Fibroblast of mammary gland (primary cell): ENCODE data around the gene CLK3.
"Not testable (repeated sequence)": the region's sequence is repeated elsewhere in the genome, so short reads cannot be mapped to it uniquely, and the experiment has no call there.

ENCODE experiments used
- DNase-seq: peaks from one replicate; pipeline ENCODE4 v3.0.0-alpha.2; 2010; ENCODE audit warnings: low read depth
- H3K4me3 ChIP-seq: 2 replicates; pipeline ENCODE4 v1.5.1; 2011; ENCODE audit warnings: low read depth, mild to moderate bottlenecking, low read length, moderate library complexity; ENCODE audit not compliant: control insufficient read depth
- TF ChIP-seq, protein P1 (sequence below): conservative IDR thresholded peaks from 2 replicates; pipeline ENCODE4 v1.5.1; 2011; ENCODE audit warnings: low read depth, low read length, inconsistent platforms; ENCODE audit not compliant: control insufficient read depth, insufficient read depth

The CLK3 gene

DNA sequence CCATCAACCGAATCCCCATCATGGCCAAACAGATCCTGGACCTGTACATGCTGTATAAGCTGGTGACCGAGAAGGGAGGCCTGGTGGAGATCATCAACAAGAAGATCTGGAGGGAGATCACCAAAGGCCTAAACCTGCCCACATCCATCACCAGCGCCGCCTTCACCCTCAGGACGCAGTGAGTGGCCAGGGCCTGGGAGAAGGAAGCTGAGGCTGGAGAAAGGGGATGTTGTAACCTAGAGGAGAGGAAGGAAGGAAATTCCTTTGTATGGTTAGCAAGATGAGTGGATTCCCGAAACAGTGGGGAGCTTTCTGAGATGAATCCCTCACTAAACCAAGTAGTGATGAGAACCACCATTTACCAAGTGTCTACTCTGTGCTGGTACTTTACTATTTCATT, 25.8 kb upstream of the CLK3 start:
- no peak overlapping the region for H3K4me3 ChIP-seq
- TF ChIP-seq, protein P1, sequence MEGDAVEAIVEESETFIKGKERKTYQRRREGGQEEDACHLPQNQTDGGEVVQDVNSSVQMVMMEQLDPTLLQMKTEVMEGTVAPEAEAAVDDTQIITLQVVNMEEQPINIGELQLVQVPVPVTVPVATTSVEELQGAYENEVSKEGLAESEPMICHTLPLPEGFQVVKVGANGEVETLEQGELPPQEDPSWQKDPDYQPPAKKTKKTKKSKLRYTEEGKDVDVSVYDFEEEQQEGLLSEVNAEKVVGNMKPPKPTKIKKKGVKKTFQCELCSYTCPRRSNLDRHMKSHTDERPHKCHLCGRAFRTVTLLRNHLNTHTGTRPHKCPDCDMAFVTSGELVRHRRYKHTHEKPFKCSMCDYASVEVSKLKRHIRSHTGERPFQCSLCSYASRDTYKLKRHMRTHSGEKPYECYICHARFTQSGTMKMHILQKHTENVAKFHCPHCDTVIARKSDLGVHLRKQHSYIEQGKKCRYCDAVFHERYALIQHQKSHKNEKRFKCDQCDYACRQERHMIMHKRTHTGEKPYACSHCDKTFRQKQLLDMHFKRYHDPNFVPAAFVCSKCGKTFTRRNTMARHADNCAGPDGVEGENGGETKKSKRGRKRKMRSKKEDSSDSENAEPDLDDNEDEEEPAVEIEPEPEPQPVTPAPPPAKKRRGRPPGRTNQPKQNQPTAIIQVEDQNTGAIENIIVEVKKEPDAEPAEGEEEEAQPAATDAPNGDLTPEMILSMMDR: no peak

DNA sequence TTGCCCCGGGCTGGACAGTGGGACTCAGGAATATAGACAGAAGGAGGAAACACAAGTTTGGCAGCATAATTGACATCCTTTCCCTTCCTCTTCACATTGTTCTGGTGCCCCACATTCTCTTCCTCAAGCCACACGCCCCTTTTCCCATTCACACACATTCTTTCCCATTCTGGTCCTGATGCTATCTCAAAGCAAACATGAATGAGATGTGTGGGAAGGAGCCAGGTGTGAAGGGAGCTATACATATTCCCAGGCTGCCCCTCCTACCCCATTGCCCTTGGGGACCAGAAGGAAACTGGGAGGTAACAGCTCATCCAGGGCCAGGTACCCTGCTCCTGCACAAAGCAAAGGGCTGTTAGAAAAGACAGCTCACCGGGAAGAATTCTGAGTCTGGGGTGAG, 23.4 kb upstream of the CLK3 start:
- TF ChIP-seq, protein P1: no peak
- no peak overlapping the region for H3K4me3 ChIP-seq
- DNase-seq: no peak

More for the DNA sequence above, 25.8 kb upstream of the CLK3 start:
- DNase-seq: no peak

DNA sequence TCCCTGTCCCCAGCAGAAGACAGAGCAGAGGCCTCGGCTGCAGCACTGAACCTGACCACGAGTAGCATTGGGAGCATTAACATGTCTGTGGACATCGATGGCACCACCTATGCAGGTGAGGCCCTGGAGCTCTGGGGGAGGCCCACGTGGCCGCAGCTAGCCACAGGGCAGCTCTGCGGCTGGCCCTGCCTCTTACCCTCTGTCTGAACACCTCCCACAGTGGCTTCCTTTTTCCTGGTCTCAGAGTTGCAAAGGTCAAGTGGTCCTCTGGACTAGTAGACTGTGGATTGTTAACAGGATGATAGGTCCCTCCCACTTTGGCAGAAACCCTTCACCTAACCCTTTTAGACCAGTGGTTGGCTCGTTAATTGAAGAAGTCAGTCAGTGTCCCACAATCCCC, 22.5 kb upstream of the CLK3 start:
- TF ChIP-seq, protein P1: no peak
- H3K4me3 ChIP-seq: no peak overlapping the region
- no peak for DNase-seq

DNA sequence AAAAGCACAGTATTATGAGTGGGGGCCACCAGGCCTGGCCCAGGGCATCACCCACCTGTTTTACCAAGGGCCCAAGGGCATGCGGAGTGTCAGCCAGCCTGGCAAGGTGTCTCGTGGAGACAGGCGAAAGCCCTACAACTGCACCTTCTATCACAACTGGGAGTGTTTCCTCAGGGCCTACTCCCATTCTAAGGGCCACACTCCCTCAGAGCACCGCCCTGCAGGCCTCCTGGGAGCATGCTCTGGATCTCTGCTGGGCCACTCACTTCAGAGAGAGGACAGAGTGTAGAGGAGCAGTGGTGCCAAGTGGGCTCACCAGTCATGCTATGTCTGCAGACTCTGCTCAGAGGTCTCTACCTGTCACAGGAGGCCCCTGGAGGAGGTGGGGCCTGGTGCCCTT, 21.2 kb upstream of the CLK3 start:
- no peak for DNase-seq
- TF ChIP-seq, protein P1: no peak

GRCh38 chr15:74595271-74595670, 20.4 kb upstream of the CLK3 start:
- no peak for DNase-seq
- no peak overlapping the region for H3K4me3 ChIP-seq
- TF ChIP-seq, protein P1: no peak

More for the DNA sequence above, 21.2 kb upstream of the CLK3 start:
- no peak overlapping the region for H3K4me3 ChIP-seq

DNA sequence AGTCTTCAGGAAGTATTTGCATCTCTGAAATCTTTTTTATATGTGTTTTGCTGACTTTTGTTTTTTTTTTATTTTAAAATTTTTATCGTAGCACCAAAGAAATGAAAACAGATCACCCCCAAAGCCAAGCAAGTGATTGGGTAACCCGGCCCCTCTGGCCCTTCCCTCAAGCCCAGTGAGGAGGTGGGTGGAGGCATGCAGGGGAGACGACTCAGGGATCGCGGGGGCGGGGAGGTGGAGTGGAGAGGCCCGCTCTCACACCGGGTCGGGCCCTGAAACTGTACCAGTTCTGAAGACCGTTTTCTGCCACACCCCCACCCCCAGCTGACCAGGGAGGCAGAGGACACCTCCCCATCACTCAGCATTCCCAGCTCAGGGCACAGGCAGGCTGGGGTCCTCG, 18.9 kb upstream of the CLK3 start:
- not testable (repeated sequence) for H3K4me3 ChIP-seq, DNase-seq

DNA sequence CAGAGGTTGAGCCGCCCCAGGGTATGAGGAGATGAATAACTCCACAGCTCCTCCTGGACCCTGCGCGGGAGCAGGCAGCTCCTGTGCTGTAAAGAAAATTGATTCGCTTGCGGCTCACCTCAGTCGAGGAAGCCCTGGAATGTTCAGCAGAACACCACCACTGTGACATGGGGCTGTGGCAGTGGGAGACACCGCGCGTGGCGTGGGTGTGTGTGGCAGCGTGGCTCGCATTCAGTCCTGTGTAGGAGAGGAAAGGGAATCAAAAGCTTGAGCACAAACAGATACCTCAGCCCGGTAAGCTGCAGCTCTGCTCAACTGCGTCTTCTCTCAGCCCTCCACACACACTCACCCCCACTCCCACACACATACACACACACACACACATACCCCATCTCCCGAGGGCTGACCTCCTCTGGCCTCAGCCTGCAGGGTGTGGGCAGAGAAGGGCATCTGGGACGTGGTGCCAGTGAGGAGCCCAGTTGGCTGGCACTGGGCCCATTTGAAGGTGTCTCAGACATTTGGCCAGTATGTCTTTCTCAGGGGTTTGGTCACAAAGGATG, 18.4 kb upstream of the CLK3 start:
- DNase-seq, H3K4me3 ChIP-seq: not testable (repeated sequence)

- H3K4me3 ChIP-seq: peak overlapping the region; percentile 75
- DNase-seq: peak; percentile 82
- TF ChIP-seq, protein P1: no peak
These were observed 17.4 kb upstream of the CLK3 start for GRCh38 chr15:74598126-74598842.
